AG04449 (cell line): ENCODE results near the gene CCDC158.

Experiments
- CTCF ChIA-PET: fragments of 350-600 bp; formaldehyde crosslinking; extraction: SDS; loops from one replicate; lab custom pipeline; 2021; ENCODE audit warnings: antibody characterized with exemption; lab: Yijun Ruan, JAX
- POLR2A ChIA-PET: fragments of 400-600, 350-600 bp; formaldehyde crosslinking; extraction: SDS; loops from one replicate; lab custom pipeline; 2020; ENCODE audit warnings: antibody characterized with exemption, inconsistent platforms; lab: Yijun Ruan, JAX
- DNase-seq: peaks from one replicate; pipeline ENCODE4 v3.0.0-alpha.2; 2010; ENCODE audit warnings: low read depth, low spot score
- H3K4me3 ChIP-seq: 2 replicates; pipeline ENCODE4 v1.5.1; 2011; ENCODE audit warnings: low read depth, mild to moderate bottlenecking, control low read depth, low read length
- CTCF ChIP-seq: IDR thresholded peaks from one replicate; pipeline ENCODE4 v1.5.1; 2011; ENCODE audit warnings: mild to moderate bottlenecking, moderate library complexity, low read length, control low read depth, inconsistent platforms; ENCODE audit not compliant: insufficient read depth; ENCODE audit errors: missing control alignments

The CCDC158 gene

DNA sequence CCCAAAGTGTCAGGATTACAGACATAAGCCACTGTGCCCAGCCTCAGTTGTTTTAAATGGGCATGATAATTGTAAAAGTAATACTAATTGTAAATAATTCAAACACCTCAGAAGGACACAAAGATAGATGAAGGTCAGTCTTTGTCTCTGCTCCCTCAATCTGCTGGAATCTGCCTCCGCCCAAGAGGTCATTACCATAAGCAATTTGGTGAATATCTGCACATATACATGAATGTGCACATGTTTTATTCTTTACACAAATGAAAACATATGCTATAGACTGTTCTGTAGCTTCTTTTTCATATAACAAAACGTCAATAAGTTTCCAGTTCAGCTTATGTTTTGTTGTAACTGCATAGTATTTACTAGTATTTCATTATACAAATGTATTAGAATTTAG is 107.4 kb downstream of the CCDC158 start:
- no peak for DNase-seq
- no peak overlapping the region for H3K4me3 ChIP-seq
- ChIA-PET CTCF (interaction anchor here (2.7 kb wide), 1 partner anchor 134 kb away, joined by 10 read pairs; no protein-coding TSS in a partner anchor), POLR2A (no interaction called here)
- TF ChIP-seq CTCF = no peak

- TF ChIP-seq CTCF = no peak
- CTCF ChIA-PET = interaction anchor here (0.8 kb wide), 1 partner anchor 66 kb away, joined by 3 read pairs; no protein-coding TSS in a partner anchor
- POLR2A ChIA-PET = no interaction called here
- no peak overlapping the region for H3K4me3 ChIP-seq
- DNase-seq = no peak
Measured at GRCh38 chr4:76312457-76312856, 108.5 kb downstream of the CCDC158 start.

- no peak for DNase-seq
- H3K4me3 ChIP-seq = no peak overlapping the region
- TF ChIP-seq CTCF = no peak
- ChIA-PET CTCF (interaction anchor here (0.6 kb wide), 1 partner anchor 137 kb away, joined by 3 read pairs; no protein-coding TSS in a partner anchor), POLR2A (no interaction called here)
Measured at GRCh38 chr4:76311896-76312331, 109.0 kb downstream of the CCDC158 start.

GRCh38 chr4:76310683-76311082 is 110.3 kb downstream of the CCDC158 start:
- ChIA-PET POLR2A (no interaction called here), CTCF (interaction anchor here (1.3 to 6.1 kb wide), 2 partner anchors 67 to 131 kb away, joined by 3 to 73 read pairs; no protein-coding TSS in a partner anchor)
- H3K4me3 ChIP-seq = no peak overlapping the region
- TF ChIP-seq CTCF = no peak
- no peak for DNase-seq

- no peak for DNase-seq
- no peak for TF ChIP-seq CTCF
- ChIA-PET POLR2A (no interaction called here), CTCF (interaction anchor here (1.3 to 6.1 kb wide), 2 partner anchors 67 to 131 kb away, joined by 3 to 73 read pairs; no protein-coding TSS in a partner anchor)
- H3K4me3 ChIP-seq = no peak overlapping the region
Measured at GRCh38 chr4:76309939-76310550, 110.9 kb downstream of the CCDC158 start.

DNA sequence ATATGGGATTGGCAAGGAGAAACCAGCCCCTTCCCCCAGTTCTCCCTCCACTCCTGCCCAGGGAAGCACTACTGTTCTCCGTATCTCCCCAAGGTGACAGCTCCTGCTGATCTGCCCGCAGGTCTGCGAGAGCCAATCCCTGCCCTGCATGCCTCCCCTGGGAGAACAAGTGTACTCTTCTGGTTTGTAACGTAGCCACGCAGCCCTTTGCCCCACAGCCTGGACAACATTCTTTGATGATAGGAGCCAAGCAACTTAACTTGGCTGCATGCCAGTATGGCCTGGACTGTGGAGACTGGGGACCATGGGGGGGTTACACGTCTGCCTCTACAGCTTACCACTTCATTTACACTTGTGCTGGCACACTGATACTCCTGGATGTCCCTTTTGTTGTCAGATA is 112.4 kb downstream of the CCDC158 start:
- ChIA-PET CTCF (interaction anchor here (1.1 to 6.1 kb wide), 4 partner anchors 8 to 196 kb away, joined by 3 to 73 read pairs (median 7); no protein-coding TSS in a partner anchor), POLR2A (no interaction called here)
- DNase-seq = no peak
- no peak for TF ChIP-seq CTCF
- no peak overlapping the region for H3K4me3 ChIP-seq
